ENCODE data around the gene STX2.

DNA sequence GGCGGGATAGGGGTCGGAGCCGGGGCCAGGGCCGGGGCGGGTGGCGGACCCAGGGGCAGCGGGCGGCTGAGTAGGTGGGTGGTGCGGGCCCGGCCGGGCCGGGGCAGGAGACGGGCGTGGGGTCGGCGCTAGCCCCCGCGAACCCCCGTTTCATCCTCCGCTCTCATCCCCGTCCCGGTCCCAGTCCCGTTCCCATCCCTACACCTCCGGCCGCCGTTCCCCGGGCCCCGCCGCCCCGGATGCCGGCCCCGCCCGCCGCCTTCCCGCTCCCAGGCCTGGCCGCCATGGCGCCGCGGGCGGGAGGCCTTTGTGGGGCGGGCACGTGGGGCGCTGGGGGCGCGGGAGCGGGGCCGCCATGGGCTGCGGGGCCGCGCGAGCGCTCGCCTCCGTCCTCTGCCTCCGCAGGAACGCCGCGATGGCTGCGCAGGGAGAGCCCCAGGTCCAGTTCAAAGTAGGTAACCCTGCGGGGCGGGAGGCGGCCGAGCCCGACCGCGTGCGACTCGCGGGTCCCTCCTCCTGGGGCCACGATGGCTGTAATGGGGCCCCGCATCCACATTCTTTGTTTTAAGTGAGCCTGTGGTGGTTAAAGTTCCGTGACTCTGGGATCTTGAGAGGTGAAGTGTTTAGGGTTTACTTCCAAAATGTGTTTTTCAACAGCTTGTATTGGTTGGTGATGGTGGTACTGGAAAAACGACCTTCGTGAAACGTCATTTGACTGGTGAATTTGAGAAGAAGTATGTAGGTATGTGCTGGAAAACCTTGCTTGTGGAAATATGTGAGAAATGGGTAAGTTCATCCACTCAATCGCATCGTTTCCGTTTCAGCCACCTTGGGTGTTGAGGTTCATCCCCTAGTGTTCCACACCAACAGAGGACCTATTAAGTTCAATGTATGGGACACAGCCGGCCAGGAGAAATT is 33.4 kb upstream of the STX2 start:
- TF ChIP-seq POLR2A (IDR thresholded peaks at IDR 0.05; ENCODE audit: low read depth, low read length) (peak; percentile 46), POLR2AphosphoS5 (IDR thresholded peaks at IDR 0.05; ENCODE audit: low read depth, low read length) (peak; percentile 51; the same call in 1 of the 2 replicates)
